ELR (cell line): ENCODE results near the gene TNKS1BP1.
"Not testable (repeated sequence)": the region's sequence is repeated elsewhere in the genome, so short reads cannot be mapped to it uniquely, and the experiment has no call there.

Experiments
- DNase-seq: peaks from one replicate; pipeline ENCODE4 v3.0.0-alpha.2; 2015; ENCODE audit warnings: low read depth

TNKS1BP1 gene

GRCh38 chr11:57294225-57295131 is 30.3 kb downstream of the TNKS1BP1 start:
- DNase-seq = no peak

DNA sequence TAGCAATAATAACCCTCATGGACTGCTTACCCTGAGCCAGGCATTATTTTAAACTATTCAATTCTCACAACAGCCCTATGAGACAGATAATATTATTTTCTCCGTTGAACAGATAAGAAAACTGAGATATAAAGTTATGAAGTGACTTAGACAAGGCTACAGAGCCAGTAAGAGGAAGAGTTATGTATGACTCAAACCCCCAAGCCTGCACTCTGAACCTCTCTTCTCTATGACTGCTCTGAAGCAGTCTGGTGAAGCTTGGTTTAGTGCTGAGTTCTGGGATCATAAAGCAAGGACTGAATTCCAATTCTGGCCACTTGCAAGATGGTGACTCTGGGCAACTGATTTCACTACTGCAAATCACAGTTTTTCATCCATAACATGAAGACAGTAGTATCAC is 34.5 kb downstream of the TNKS1BP1 start:
- peak; percentile 77 for DNase-seq

GRCh38 chr11:57288771-57289579 is 35.8 kb downstream of the TNKS1BP1 start:
- peak; percentile 94 for DNase-seq

GRCh38 chr11:57287884-57288283 is 36.9 kb downstream of the TNKS1BP1 start:
- DNase-seq = no peak

- no peak for DNase-seq
Observed at GRCh38 chr11:57283231-57283990, 41.3 kb downstream of the TNKS1BP1 start.

GRCh38 chr11:57281546-57281945 is 43.2 kb downstream of the TNKS1BP1 start:
- DNase-seq = not testable (repeated sequence)

DNA sequence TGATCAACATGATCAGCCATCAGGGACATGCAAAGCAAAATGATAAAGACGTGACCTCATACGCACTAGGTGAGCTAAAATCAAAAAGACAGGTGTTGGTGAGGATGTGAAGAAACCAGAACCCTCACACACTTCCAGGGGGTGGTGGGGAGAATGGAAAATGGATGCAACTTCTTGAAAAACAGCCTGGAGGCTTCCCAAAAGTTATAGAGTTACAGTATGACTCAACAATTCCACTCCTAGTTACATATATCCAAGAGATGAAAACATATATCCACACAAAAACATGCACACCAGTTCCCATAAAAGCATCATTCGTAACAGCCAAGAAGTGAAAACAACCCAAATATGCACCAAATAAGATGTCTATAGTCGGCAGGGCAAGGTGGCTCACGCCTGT is 45.6 kb downstream of the TNKS1BP1 start:
- no peak for DNase-seq

GRCh38 chr11:57278721-57279095 is 46.0 kb downstream of the TNKS1BP1 start:
- no peak for DNase-seq

GRCh38 chr11:57277845-57278720 is 46.7 kb downstream of the TNKS1BP1 start:
- DNase-seq = peak; percentile 84

DNA sequence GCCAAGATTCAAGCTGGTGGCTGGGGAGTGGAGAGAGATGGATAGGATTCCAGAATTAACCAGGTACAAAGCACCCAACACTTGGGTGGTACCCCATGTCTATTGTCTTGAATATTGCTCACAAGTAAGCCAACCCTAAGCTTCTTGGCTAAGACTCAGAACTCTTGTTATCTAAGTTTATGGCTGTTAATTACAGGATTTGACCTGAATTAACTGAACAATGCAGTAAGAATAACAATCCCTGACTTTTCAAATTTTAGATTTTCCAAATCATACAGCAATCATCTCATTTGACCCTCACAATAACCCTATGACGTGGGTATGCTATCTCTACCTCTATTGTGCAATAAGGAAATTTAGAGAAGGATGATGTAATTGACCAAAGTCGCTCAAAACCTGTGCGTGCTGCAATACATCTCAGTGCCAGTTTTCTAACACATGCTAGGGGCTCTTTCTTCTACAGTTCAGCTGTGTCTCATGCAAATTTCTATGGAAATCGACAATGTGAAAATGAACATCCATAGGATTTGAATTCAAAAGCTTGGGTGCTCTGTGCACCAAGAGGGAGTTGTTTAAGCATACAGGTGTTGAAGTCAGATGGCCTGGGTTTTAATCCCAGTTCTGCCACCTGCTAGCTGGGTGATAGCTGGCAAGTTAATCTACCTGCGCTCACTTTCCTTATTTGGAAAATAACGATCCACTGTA is 47.6 kb downstream of the TNKS1BP1 start:
- no peak for DNase-seq

GRCh38 chr11:57276169-57276970 is 48.4 kb downstream of the TNKS1BP1 start:
- no peak for DNase-seq

- no peak for DNase-seq
Observed at GRCh38 chr11:57275582-57275981, 49.2 kb downstream of the TNKS1BP1 start.

DNA sequence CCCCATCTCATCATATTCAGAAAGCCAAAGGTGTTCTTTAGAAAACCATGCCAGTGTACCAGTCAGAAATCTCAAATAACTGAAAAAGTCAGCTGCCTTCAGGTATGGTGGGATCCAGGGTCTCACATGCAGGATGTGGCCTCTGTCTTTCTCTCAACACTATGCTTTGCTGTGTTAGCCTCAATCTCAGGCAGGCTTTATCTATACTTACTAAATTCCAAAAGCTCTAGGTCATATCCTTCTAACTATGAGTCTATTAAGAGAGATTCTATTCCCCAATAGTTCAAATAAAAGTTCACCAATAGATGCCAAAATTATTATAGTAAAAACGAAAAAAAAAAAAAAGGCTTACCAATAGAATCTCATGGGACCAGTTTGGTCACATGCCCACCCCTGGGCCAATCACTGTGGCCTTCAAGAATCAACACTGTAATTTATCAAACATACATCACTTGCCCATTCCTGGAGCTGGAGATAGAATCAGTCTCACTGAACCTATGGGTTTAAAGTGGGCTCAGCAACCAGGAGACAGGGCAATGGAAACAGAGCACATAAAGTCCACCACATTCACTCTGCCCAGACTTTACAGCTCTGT is 49.8 kb downstream of the TNKS1BP1 start:
- DNase-seq = peak; percentile 45

DNA sequence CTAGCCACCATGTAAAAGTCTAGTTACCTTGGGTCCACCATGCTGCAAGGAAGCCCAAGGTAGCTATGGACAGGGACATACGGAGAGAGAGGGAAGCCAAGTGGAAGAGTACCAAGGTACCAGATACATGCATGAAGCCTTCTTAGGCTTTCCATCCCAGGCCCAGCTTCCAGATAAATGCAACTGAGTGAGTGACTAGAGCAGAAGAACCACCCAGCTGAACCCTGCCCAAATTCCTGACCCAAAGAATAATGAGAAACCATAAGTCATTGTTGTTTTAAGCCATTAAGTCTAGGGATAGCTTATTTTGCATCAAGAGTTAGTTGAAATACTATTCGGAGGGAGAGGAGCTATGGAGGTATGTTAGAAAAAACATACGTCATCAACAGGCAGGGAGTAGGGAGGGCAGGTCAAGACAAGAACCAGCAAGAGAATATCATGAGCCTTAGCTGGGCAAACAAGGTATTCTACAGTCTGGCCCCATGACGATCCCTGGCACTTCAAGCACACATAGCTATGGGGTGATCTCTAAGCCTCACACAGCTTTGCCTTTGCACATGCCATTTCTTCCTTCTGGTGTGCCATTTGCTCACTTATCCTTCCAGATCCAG is 51.2 kb downstream of the TNKS1BP1 start:
- no peak for DNase-seq

GRCh38 chr11:57269571-57270021 is 55.2 kb downstream of the TNKS1BP1 start:
- no peak for DNase-seq

GRCh38 chr11:57266157-57266556 is 58.6 kb downstream of the TNKS1BP1 start:
- no peak for DNase-seq

DNA sequence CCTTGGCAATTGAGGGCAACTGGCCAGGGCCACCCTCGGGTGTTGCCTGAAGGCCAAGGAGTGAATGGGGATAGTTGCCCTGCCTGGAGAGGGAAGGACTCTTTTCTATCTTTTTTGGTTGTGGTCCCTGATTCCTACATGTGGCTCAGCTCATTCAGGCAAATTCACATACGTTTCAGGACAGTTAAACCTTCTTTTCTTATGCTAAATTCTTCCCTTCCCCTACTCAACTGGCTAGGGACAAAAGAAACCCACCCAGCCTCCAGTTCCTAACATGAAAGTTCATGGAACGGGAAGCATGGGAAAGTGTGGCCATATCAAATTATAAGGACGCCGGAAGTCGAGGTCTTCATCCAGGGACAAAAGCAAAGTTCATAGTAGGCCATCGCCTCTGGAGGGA is 61.4 kb downstream of the TNKS1BP1 start:
- no peak for DNase-seq

GRCh38 chr11:57262157-57262556 is 62.6 kb downstream of the TNKS1BP1 start:
- no peak for DNase-seq
